IMR-90 (cell line): ENCODE measurements around the gene TTC23. TPM values are rescaled to one million over a fixed set of nuclear protein-coding genes. Genes with fewer than 3 reads are reported as not detected.

Experiments
- ATAC-seq: fragments of 200-7000 bp; cut with Tn5 transposase; 2 replicates; pipeline ENCODE4 v1.9.1; 2020; ENCODE audit warnings: low read depth, mild to moderate bottlenecking, moderate library complexity
- BruUV-seq: library from RNA; stranded (reverse); fragments of 400-500 nt; replicated peaks from 2 replicates; lab custom pipeline; 2021; lab: Mats Ljungman, UMichigan
- CTCF ChIA-PET: fragments of 300-600 bp; formaldehyde crosslinking; extraction: SDS; loops from one replicate; lab custom pipeline; 2021; ENCODE audit warnings: antibody characterized with exemption; lab: Yijun Ruan, JAX
- POLR2A ChIA-PET: fragments of 300-600 bp; sonication (Branson Sonifier 250); formaldehyde crosslinking; loops from one replicate; lab custom pipeline; 2022; ENCODE audit warnings: antibody characterized with exemption; ENCODE audit not compliant: unreplicated experiment; lab: Charles Lee
- DNase-seq: peaks from one replicate; pipeline ENCODE4 v3.0.0; 2013
- H2AFZ ChIP-seq: replicated peaks from 2 replicates; pipeline ENCODE3; 2013; ENCODE audit warnings: low read length, mild to moderate bottlenecking; ENCODE audit not compliant: poor library complexity
- H2AK5ac ChIP-seq: 2 replicates; pipeline ENCODE4 v1.6.1; 2013; ENCODE audit warnings: low read depth, low read length, inconsistent platforms
- H2AK9ac ChIP-seq: replicated peaks from 2 replicates; pipeline ENCODE3; 2013; ENCODE audit warnings: mild to moderate bottlenecking, low read depth, low read length, moderate library complexity; ENCODE audit not compliant: poor library complexity
- H2BK120ac ChIP-seq: 2 replicates; pipeline ENCODE4 v1.6.1; 2013; ENCODE audit warnings: low read depth, low read length, inconsistent platforms
- H2BK15ac ChIP-seq: 3 replicates; pipeline ENCODE4 v1.6.1; 2013; ENCODE audit warnings: low read depth, low read length, inconsistent platforms
- H2BK20ac ChIP-seq: 2 replicates; pipeline ENCODE4 v1.6.1; 2013; ENCODE audit warnings: low read depth, mild to moderate bottlenecking, inconsistent platforms, low read length, moderate library complexity
- H2BK5ac ChIP-seq: 2 replicates; pipeline ENCODE4 v1.6.1; 2013; ENCODE audit warnings: mild to moderate bottlenecking, low read depth, low read length, inconsistent platforms; ENCODE audit not compliant: poor library complexity, severe bottlenecking
- H3K14ac ChIP-seq: replicated peaks from 2 replicates; pipeline ENCODE4 v1.6.1; 2013; ENCODE audit warnings: low read depth, low read length, inconsistent platforms
- H3K18ac ChIP-seq: 2 replicates; pipeline ENCODE4 v1.6.1; 2013; ENCODE audit warnings: low read depth, low read length, control low read depth
- H3K23ac ChIP-seq: 2 replicates; pipeline ENCODE4 v1.6.1; 2013; ENCODE audit warnings: low read depth, low read length, inconsistent platforms
- H3K27ac ChIP-seq: 2 replicates; pipeline ENCODE4 v1.5.1; 2013; ENCODE audit warnings: mild to moderate bottlenecking, control low read depth, low read length; ENCODE audit not compliant: insufficient read depth
- H3K27me3 ChIP-seq: 2 replicates; pipeline ENCODE4 v1.6.1; 2013; ENCODE audit warnings: low read length; ENCODE audit not compliant: control insufficient read depth, insufficient read depth
- H3K36me3 ChIP-seq: 2 replicates; pipeline ENCODE4 v1.6.1; 2013; ENCODE audit warnings: low read length, mixed read lengths; ENCODE audit not compliant: control insufficient read depth, insufficient read depth
- H3K4ac ChIP-seq: 2 replicates; pipeline ENCODE4 v1.6.1; 2013; ENCODE audit warnings: low read depth, low read length, inconsistent platforms
- H3K4me1 ChIP-seq: 2 replicates; pipeline ENCODE4 v1.6.1; 2013; ENCODE audit warnings: low read length, mixed read lengths; ENCODE audit not compliant: control insufficient read depth, insufficient read depth
- H3K4me2 ChIP-seq: 2 replicates; pipeline ENCODE4 v1.6.1; 2013; ENCODE audit warnings: low read depth, mild to moderate bottlenecking, control low read depth, low read length, moderate library complexity
- H3K4me3 ChIP-seq: 2 replicates; pipeline ENCODE4 v1.5.1; 2013; ENCODE audit warnings: low read depth, mild to moderate bottlenecking, control low read depth, low read length, moderate library complexity; ENCODE audit not compliant: insufficient read depth
- H3K56ac ChIP-seq: 2 replicates; pipeline ENCODE4 v1.6.1; 2013; ENCODE audit warnings: low read length, inconsistent platforms; ENCODE audit not compliant: insufficient read depth; ENCODE audit errors: extremely low read depth
- H3K79me1 ChIP-seq, 2 experiments: 2 replicates each; pipeline ENCODE4 v1.6.1; 2013; ENCODE audit warnings: low read length in 2 of 2, inconsistent platforms in 1 of 2, low read depth in 1 of 2
- H3K9ac ChIP-seq: 2 replicates; pipeline ENCODE4 v1.6.1; 2013; ENCODE audit warnings: low read depth, low read length, control low read depth
- H3K9me1 ChIP-seq: 2 replicates; pipeline ENCODE4 v1.6.1; 2013; ENCODE audit warnings: low read length, inconsistent platforms; ENCODE audit not compliant: insufficient read depth
- H3K9me3 ChIP-seq: 2 replicates; pipeline ENCODE4 v1.6.1; 2013; ENCODE audit warnings: low read length; ENCODE audit not compliant: control insufficient read depth, insufficient read depth
- H4K20me1 ChIP-seq: 2 replicates; pipeline ENCODE4 v1.6.1; 2013; ENCODE audit warnings: low read length, inconsistent platforms; ENCODE audit not compliant: insufficient read depth
- H4K5ac ChIP-seq: 2 replicates; pipeline ENCODE4 v1.6.1; 2013; ENCODE audit warnings: mild to moderate bottlenecking, low read depth, low read length, control low read depth
- H4K8ac ChIP-seq, 2 experiments: 2 replicates each; pipeline ENCODE4 v1.6.1; 2013; ENCODE audit warnings: low read depth in 2 of 2, low read length in 2 of 2, control low read depth in 1 of 2, inconsistent platforms in 1 of 2
- H4K91ac ChIP-seq: 2 replicates; pipeline ENCODE4 v1.6.1; 2013; ENCODE audit warnings: low read depth, low read length, inconsistent platforms; ENCODE audit not compliant: insufficient read depth
- BHLHE40 ChIP-seq: fragments of 150-350 bp; IDR thresholded peaks from 2 replicates; pipeline ENCODE4 v1.6.1; 2016; ENCODE audit warnings: mild to moderate bottlenecking, low read depth, low read length
- ELK1 ChIP-seq: fragments of 150-350 bp; IDR thresholded peaks from 2 replicates; pipeline ENCODE4 v1.6.1; 2016; ENCODE audit warnings: low read depth, mild to moderate bottlenecking, low read length, moderate library complexity, borderline replicate concordance
- MAFK ChIP-seq: IDR thresholded peaks from 2 replicates; pipeline ENCODE4 v1.6.1; 2012; ENCODE audit warnings: low read depth, low read length, improper control_type of control experiment
- MAZ ChIP-seq: IDR thresholded peaks from 2 replicates; pipeline ENCODE4 v1.6.1; 2012; ENCODE audit warnings: low read depth, mild to moderate bottlenecking, low read length, improper control_type of control experiment, moderate library complexity, borderline replicate concordance
- NFE2L2 ChIP-seq: fragments of 150-350 bp; IDR thresholded peaks from 2 replicates; pipeline ENCODE4 v1.6.1; 2016; ENCODE audit warnings: low read depth, mild to moderate bottlenecking, low read length
- RAD21 ChIP-seq: IDR thresholded peaks from 2 replicates; pipeline ENCODE4 v1.6.1; 2012; ENCODE audit warnings: low read length, improper control_type of control experiment
- RCOR1 ChIP-seq: IDR thresholded peaks from 2 replicates; pipeline ENCODE4 v1.6.1; 2012; ENCODE audit warnings: mild to moderate bottlenecking, low read length, improper control_type of control experiment; ENCODE audit not compliant: insufficient replicate concordance
- SMC3 ChIP-seq: fragments of 150-350 bp; IDR thresholded peaks from 2 replicates; pipeline ENCODE4 v1.6.1; 2016; ENCODE audit warnings: low read depth, mild to moderate bottlenecking, antibody characterized with exemption, low read length, moderate library complexity
- WGBS, 2 experiments: methylation state at CpG; one replicate each; pipeline versions ENCODE4 v1.1.5 to v1.1.7; 2013; ENCODE audit warnings: missing lambda C conversion rate in 2 of 2; ENCODE audit not compliant: insufficient read length in 1 of 2; ENCODE audit errors: extremely low coverage in 2 of 2; 5-methylcytosine and 5-hydroxymethylcytosine counted together
- dilution Hi-C: fragments of 300-500 bp; cut with HindIII; formaldehyde crosslinking; loops from one replicate; pipeline ENCODE4 v1.14.3; 2018; ENCODE audit warnings: low sequenced_read_pairs; ENCODE audit not compliant: unreplicated experiment
- in situ Hi-C: fragments of 300-500 bp; cut with MboI; formaldehyde crosslinking; loops from 3 replicates; pipeline ENCODE4 v1.14.3; 2019; ENCODE audit warnings: low sequenced_read_pairs, inconsistent platforms, mixed read lengths
- intact Hi-C: fragments of 100-400 bp; cut with micrococcal nuclease; formaldehyde crosslinking; loops from 2 replicates; pipeline ENCODE4 v1.10.0; 2022
- polyA plus RNA-seq, 3 experiments: library from polyadenylated mRNA; depleted of rRNA; stranded (reverse); fragments of >200 nt; gene quantifications; 2 replicates each; pipeline ENCODE4 v1.2.3, GENCODE V29; 2012; ENCODE audit warnings: low replicate concordance in 1 of 3
- total RNA-seq: library from RNA; depleted of rRNA; stranded (reverse); fragments of >200 nt; gene quantifications from 2 replicates; pipeline ENCODE4 v1.2.3, GENCODE V29; 2012
- TF ChIP-seq, protein P1 (sequence below): fragments of 150-350 bp; IDR thresholded peaks from 2 replicates; pipeline ENCODE4 v1.6.1; 2017; ENCODE audit warnings: mild to moderate bottlenecking, antibody characterized with exemption, low read length, low read depth

TTC23 gene
- total and polyA plus RNA-seq, 2 of the 4 experiments (the other 2 are of a cell fraction) = 7.8 to 29.8 TPM

DNA sequence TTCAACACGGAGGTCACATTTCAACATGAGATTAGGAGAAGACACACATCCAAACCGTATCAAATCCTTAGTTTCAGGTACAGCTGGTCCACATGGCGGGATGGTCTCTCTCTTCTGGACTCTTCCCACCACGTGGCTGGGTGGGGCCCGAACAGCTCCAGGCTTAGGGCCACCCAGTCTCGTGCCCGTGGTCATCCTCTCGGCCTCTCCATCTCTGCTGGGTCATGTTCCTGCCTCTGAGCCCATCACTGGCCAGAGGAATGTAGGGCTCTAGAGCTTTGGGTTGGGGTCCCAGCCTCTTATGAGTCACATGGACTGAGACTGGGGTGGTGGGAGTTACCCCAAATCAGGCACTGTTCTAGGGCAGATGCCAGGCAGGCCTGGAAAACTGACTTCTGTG lies 132.3 kb downstream of the TTC23 start:
- Histone ChIP-seq H4K5ac (no peak overlapping the region), H2AFZ (no peak overlapping the region), H3K4me1 (no peaks in the 10 kb centered on the region), H2AK5ac (no peak overlapping the region), H3K56ac (no peak overlapping the region), H3K23ac (no peak overlapping the region), H2AK9ac (no peak overlapping the region), H3K9me1 (0 out of 2 replicates have a peak, but pooled peaks cover 4% of the 10 kb centered on the region), H3K4me2 (no peak overlapping the region), H3K4ac (no peak overlapping the region), H3K27me3 (no peaks in the 10 kb centered on the region), H3K9ac (no peak overlapping the region), H3K27ac (no peak overlapping the region), H3K4me3 (no peak overlapping the region), H2BK5ac (no peak overlapping the region), H2BK120ac (no peak overlapping the region), H3K18ac (no peak overlapping the region), H3K9me3 (no peaks in the 10 kb centered on the region), H2BK15ac (no peak overlapping the region), H3K36me3 (peaks cover 2% of the 10 kb centered on the region; the same call in 1 of the 2 replicates), H2BK20ac (no peak overlapping the region), H3K14ac (no peak overlapping the region), H3K79me1 (peaks cover 0 to 6% of the 10 kb centered on the region in 2 experiments; a peak in 1 of 4 replicates), H4K20me1 (no peaks in the 10 kb centered on the region), H4K8ac (no peak overlapping the region), H4K91ac (no peak overlapping the region)
- no TSS peak for BruUV-seq
- dilution Hi-C loops (loop anchor here (25.0 kb wide), 1 partner anchor 95 kb away; no protein-coding TSS in a partner anchor), in situ Hi-C loops (loop anchor here (25.0 kb wide), 1 partner anchor 620 kb away; the partner anchor contains the start of gene LYSMD4), intact Hi-C loops (no loop called here)
- DNase-seq = no peak
- ChIA-PET POLR2A (no interaction called here), CTCF (interaction anchor here (0.9 kb wide), 1 partner anchor 12 kb away, joined by 4 read pairs; the partner anchor contains the start of gene SYNM)
- WGBS, 2 experiments = 100% methylated on average over 1 of the region's 8 CpGs; no CpG with 5 or more reads in 1 of the 2 experiments
- no peak for ATAC-seq
- no peak for TF ChIP-seq ELK1
- TF ChIP-seq MAFK = no peak
- no peak for TF ChIP-seq RAD21
- no peak for TF ChIP-seq NFE2L2
- TF ChIP-seq SMC3 = no peak
- no peak for TF ChIP-seq BHLHE40
- TF ChIP-seq RCOR1 = no peak
- no peak for TF ChIP-seq MAZ
- TF ChIP-seq, protein P1, sequence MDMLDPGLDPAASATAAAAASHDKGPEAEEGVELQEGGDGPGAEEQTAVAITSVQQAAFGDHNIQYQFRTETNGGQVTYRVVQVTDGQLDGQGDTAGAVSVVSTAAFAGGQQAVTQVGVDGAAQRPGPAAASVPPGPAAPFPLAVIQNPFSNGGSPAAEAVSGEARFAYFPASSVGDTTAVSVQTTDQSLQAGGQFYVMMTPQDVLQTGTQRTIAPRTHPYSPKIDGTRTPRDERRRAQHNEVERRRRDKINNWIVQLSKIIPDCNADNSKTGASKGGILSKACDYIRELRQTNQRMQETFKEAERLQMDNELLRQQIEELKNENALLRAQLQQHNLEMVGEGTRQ = no peak
